K562 (cell line): ENCODE results near the gene NTM. TPM values are rescaled to one million over a fixed set of nuclear protein-coding genes. Genes with fewer than 3 reads are reported as not detected.

Source experiments
- ATAC-seq: fragments of 200-7000 bp; cut with Tn5 transposase; 3 replicates; pipeline ENCODE4 v1.9.1; 2020; ENCODE audit warnings: moderate library complexity
- BruUV-seq: library from RNA; stranded (reverse); fragments of 400-500 nt; replicated peaks from 2 replicates; lab custom pipeline; 2021; lab: Mats Ljungman, UMichigan
- CTCF ChIA-PET: fragments of 300-600 bp; formaldehyde crosslinking; extraction: SDS; loops from one replicate; lab custom pipeline; 2021; ENCODE audit warnings: low intra/inter-chr PET ratio; lab: Yijun Ruan, JAX
- POLR2A ChIA-PET: fragments of 300-600, 350-650 bp; sonication (Branson Sonifier 250); formaldehyde crosslinking; extraction: SDS; loops from one replicate; lab custom pipeline; 2021; ENCODE audit warnings: antibody characterized with exemption, inconsistent platforms; lab: Yijun Ruan, JAX
- DNase-seq, 4 experiments: peaks; one replicate each; pipeline versions ENCODE4 v3.0.0 to v3.0.0-alpha.2; 2011 to 2018; ENCODE audit warnings: low spot score in 3 of 4, mixed read lengths in 3 of 4; ENCODE audit errors: extremely low read depth in 1 of 4
- FAIRE-seq: peaks from 2 replicates; lab custom pipeline; 2011; peaks lifted over from hg19 to GRCh38; lab: Jason Lieb, UNC
- H2AFZ ChIP-seq: 2 replicates; pipeline ENCODE4 v1.6.0; 2011; ENCODE audit warnings: low read depth, low read length, control low read depth, inconsistent platforms
- H3K27ac ChIP-seq: fragments of 200-600 bp; 3 replicates; pipeline ENCODE4 v1.8.0; 2011; ENCODE audit warnings: low read depth, mild to moderate bottlenecking, control low read depth, inconsistent platforms, low read length, moderate library complexity, mixed read lengths; ENCODE audit errors: extremely low read depth
- H3K27me3 ChIP-seq, 2 experiments: fragments of 300-600 bp in 1 of 2; 2 replicates in 1 of 2; 3 replicates in 1 of 2; pipeline versions ENCODE4 v1.6.0 to v1.8.0; 2011; ENCODE audit warnings: inconsistent platforms in 2 of 2, low read length in 2 of 2, mild to moderate bottlenecking in 1 of 2, mixed read lengths in 1 of 2, moderate library complexity in 1 of 2; ENCODE audit not compliant: control insufficient read depth in 2 of 2, insufficient read depth in 2 of 2
- H3K36me3 ChIP-seq: fragments of 300-600 bp; 3 replicates; pipeline ENCODE4 v1.8.0; 2011; ENCODE audit warnings: mild to moderate bottlenecking, low read length, inconsistent platforms; ENCODE audit not compliant: control insufficient read depth, insufficient read depth
- H3K4me1 ChIP-seq, 2 experiments: fragments of 200-600 bp in 1 of 2; replicated peaks in 1 of 2; 2 replicates in 1 of 2; 3 replicates in 1 of 2; pipeline versions ENCODE4 v1.5.1 to v1.8.0; 2011; ENCODE audit warnings: inconsistent platforms in 2 of 2, low read length in 2 of 2, mild to moderate bottlenecking in 1 of 2, mixed read lengths in 1 of 2, moderate library complexity in 1 of 2; ENCODE audit not compliant: control insufficient read depth in 2 of 2, insufficient read depth in 2 of 2
- H3K4me2 ChIP-seq: 2 replicates; pipeline ENCODE4 v1.6.1; 2011; ENCODE audit warnings: low read length, control low read depth, inconsistent platforms, mixed read lengths; ENCODE audit not compliant: insufficient read depth
- H3K4me3 ChIP-seq: fragments of 200-600 bp; sonication (generic), shearing (Covaris generic); 2 replicates; pipeline ENCODE4 v1.5.1; 2016; ENCODE audit warnings: control low read depth, inconsistent platforms
- H3K79me2 ChIP-seq: fragments of 200-600 bp; 3 replicates; pipeline ENCODE4 v1.8.0; 2011; ENCODE audit warnings: low read length, inconsistent platforms; ENCODE audit not compliant: control insufficient read depth, insufficient read depth
- H3K9ac ChIP-seq, 2 experiments: 2 replicates each; pipeline versions ENCODE4 v1.6.0 to v1.6.1; 2011; ENCODE audit warnings: low read depth in 2 of 2, low read length in 2 of 2, control low read depth in 1 of 2, inconsistent platforms in 1 of 2, mild to moderate bottlenecking in 1 of 2, mixed read lengths in 1 of 2; ENCODE audit not compliant: insufficient read depth in 1 of 2
- H3K9me1 ChIP-seq: one replicate; pipeline ENCODE4 v1.6.0; 2011; ENCODE audit warnings: inconsistent platforms, mild to moderate bottlenecking, low read length, moderate library complexity; ENCODE audit not compliant: control insufficient read depth, insufficient read depth
- H3K9me3 ChIP-seq: replicated peaks from 2 replicates; pipeline ENCODE4 v1.5.1; 2011; ENCODE audit warnings: low read depth, low read length, inconsistent platforms; ENCODE audit not compliant: control insufficient read depth, insufficient read depth
- H4K20me1 ChIP-seq: replicated peaks from 2 replicates; pipeline ENCODE4 v1.6.1; 2011; ENCODE audit warnings: low read length, inconsistent platforms, mixed read lengths; ENCODE audit not compliant: control insufficient read depth, insufficient read depth
- BRF2 ChIP-seq: IDR thresholded peaks from 3 replicates; pipeline ENCODE4 v1.6.1; 2011; ENCODE audit warnings: borderline replicate concordance, mild to moderate bottlenecking; ENCODE audit not compliant: insufficient read length, insufficient read depth
- CBX3 ChIP-seq, 2 experiments: IDR thresholded peaks; 1 replicate in 1 of 2; 2 replicates in 1 of 2; pipeline ENCODE4 v1.6.1; 2012; ENCODE audit warnings: inconsistent platforms in 2 of 2, low read length in 2 of 2, borderline replicate concordance in 1 of 2, control low read depth in 1 of 2
- CEBPB ChIP-seq: fragments of 450-650 bp; IDR thresholded peaks from 2 replicates; pipeline ENCODE4 v1.6.1; 2016; ENCODE audit warnings: missing genetic modification characterization, missing compliant biosample characterization
- CHD1 ChIP-seq: fragments of 200-600 bp; sonication (generic); IDR thresholded peaks from one replicate; pipeline ENCODE4 v1.6.1; 2012; ENCODE audit warnings: mild to moderate bottlenecking, moderate library complexity, low read length, inconsistent platforms
- ERF ChIP-seq: fragments of 450-650 bp; formaldehyde crosslinking; IDR thresholded peaks from 2 replicates; pipeline ENCODE4 v1.4.0; 2020; ENCODE audit warnings: mild to moderate bottlenecking, mixed read lengths
- FOXJ2 ChIP-seq: fragments of 200-800 bp; sonication (Bioruptor generic); IDR thresholded peaks from 2 replicates; pipeline ENCODE4 v1.6.1; 2016; ENCODE audit warnings: missing genetic modification characterization, missing compliant biosample characterization
- HNRNPLL ChIP-seq: fragments of 200-400 bp; formaldehyde crosslinking; IDR thresholded peaks from 2 replicates; pipeline ENCODE4 v1.6.1; 2017; ENCODE audit warnings: low read length, low read depth, mild to moderate bottlenecking; ENCODE audit not compliant: poor library complexity, severe bottlenecking
- NRF1 ChIP-seq, 2 experiments: fragments of 450-650 bp; IDR thresholded peaks in 1 of 2; conservative IDR thresholded peaks in 1 of 2; 2 replicates each; pipeline ENCODE4 v1.6.1; 2014; ENCODE audit warnings: mild to moderate bottlenecking in 2 of 2
- PCBP2 ChIP-seq: fragments of 200-400 bp; formaldehyde crosslinking; IDR thresholded peaks from 2 replicates; pipeline ENCODE4 v1.6.1; 2018; ENCODE audit warnings: low read length, low read depth, mild to moderate bottlenecking, moderate library complexity; ENCODE audit not compliant: poor library complexity, severe bottlenecking
- ZNF239 ChIP-seq: fragments of 250-450 bp; sonication (Bioruptor Pico); IDR thresholded peaks from 2 replicates; pipeline ENCODE4 v1.4.0; 2020; ENCODE audit warnings: mild to moderate bottlenecking
- ZNF280A ChIP-seq: fragments of 450-650 bp; IDR thresholded peaks from 2 replicates; pipeline ENCODE4 v1.6.1; 2018; ENCODE audit warnings: mild to moderate bottlenecking, low read depth; ENCODE audit not compliant: partially characterized antibody
- ZNF324 ChIP-seq: fragments of 250-450 bp; sonication (Bioruptor Pico); IDR thresholded peaks from 2 replicates; pipeline ENCODE4 v1.4.0; 2020; ENCODE audit warnings: mild to moderate bottlenecking
- ZNF347 ChIP-seq: fragments of 450-650 bp; formaldehyde crosslinking; IDR thresholded peaks from 2 replicates; pipeline ENCODE4 v1.4.0; 2020; ENCODE audit warnings: low read depth, mild to moderate bottlenecking, moderate library complexity
- ZNF561 ChIP-seq: fragments of 450-650 bp; formaldehyde crosslinking; conservative IDR thresholded peaks from 2 replicates; pipeline ENCODE4 v1.4.0; 2020; ENCODE audit warnings: mild to moderate bottlenecking, moderate library complexity
- WGBS: fragments of 100-300 bp; shearing (Covaris generic); methylation state at CpG from one replicate; pipeline ENCODE4 v1.1.6; 2016; ENCODE audit warnings: low coverage, mixed read lengths; ENCODE audit not compliant: insufficient coverage; ENCODE audit errors: missing lambda C conversion rate; 5-methylcytosine and 5-hydroxymethylcytosine counted together
- in situ Hi-C: fragments of 300-500 bp; cut with MboI; formaldehyde crosslinking; loops from 4 replicates; pipeline ENCODE4 v1.15.0; 2018; ENCODE audit warnings: inconsistent platforms, mixed read lengths
- intact Hi-C: fragments of 100-400 bp; cut with micrococcal nuclease; formaldehyde crosslinking; loops from 2 replicates; pipeline ENCODE4 v1.14.2; 2022
- polyA plus RNA-seq, 8 experiments: library from polyadenylated mRNA; depleted of rRNA in 4 of 8; stranded (reverse) in 5 of 8; unstranded in 3 of 8; fragments of >200 nt; fragmentation: Nextera tagmentation in 2 of 8; fragmentation: Illumina TruSeq in 1 of 8; extraction: Ambion mirVana in 2 of 8; extraction: Trizol in 1 of 8; gene quantifications; 2 replicates each; pipeline versions ENCODE4 v1.2.1 to v1.2.3, GENCODE V29; 2011 to 2014; ENCODE audit warnings: inconsistent platforms in 1 of 8, missing spikeins in 1 of 8
- total RNA-seq, 7 experiments: library from RNA; depleted of rRNA in 6 of 7; stranded (reverse); fragments of >200 nt in 6 of 7; fragmentation: Illumina TruSeq in 2 of 7; extraction: Trizol in 2 of 7; gene quantifications; 2 replicates each; pipeline versions ENCODE4 v1.2.1 to v1.2.3, GENCODE V29; 2011 to 2021; ENCODE audit warnings: low replicate concordance in 1 of 7
- TF ChIP-seq, protein P1 (sequence below): sonication (generic); formaldehyde crosslinking; IDR thresholded peaks from 2 replicates; pipeline ENCODE4 v1.8.1; 2022; ENCODE audit warnings: missing genetic modification reagents

NTM gene
- total and polyA plus RNA-seq, 9 of the 15 experiments (the other 6 are each of a cell fraction or from before 2014, with no cell fraction given): not detected

DNA sequence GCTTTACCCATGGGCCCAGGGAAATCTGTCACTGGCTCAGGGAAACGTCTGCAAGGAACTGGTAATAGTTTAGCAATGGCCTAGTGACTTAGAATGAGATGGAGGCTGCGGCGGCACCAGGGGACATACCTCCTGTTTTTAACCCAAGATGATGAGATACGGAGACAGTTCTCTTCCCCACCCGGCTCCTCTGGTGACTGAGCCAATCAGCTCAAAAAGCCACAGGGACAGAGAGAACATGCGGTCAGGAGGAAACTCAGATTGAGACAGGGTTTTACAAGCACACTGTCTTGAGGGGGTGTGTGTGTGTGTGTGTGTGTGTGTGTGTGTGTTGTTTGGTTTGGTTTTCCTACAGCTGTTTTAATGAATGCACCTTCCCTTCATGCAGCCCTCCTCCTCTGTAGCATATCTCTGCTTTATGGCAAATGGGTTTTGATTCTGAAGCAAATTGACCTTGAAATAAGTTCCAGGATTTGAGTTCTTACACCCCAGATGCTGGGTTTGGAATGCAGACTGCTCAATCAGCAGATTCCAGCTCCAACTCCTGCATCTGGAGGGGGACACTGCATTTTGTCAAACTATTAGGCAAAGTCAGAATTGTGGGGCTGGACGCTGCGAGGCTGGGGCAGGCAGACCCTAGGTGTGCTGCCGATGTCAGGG, 246.2 kb downstream of the NTM start:
- DNase-seq: no peak
- TF ChIP-seq ZNF561 (CRISPR knock-in tag) (no peak), ZNF280A (no peak), ZNF324 (CRISPR knock-in tag) (no peak), HNRNPLL (no peak), CHD1 (no peak), NRF1 (conservative IDR thresholded peaks at IDR 0.05 in 1 of 2, IDR thresholded peaks at IDR 0.05 in 1 of 2) (no peak), ERF (CRISPR knock-in tag) (no peak), ZNF239 (no peak), PCBP2 (no peak), BRF2 (no peak), FOXJ2 (no peak), CBX3 (IDR thresholded peaks at IDR 0.05; ENCODE audit: borderline replicate concordance in 1 of 2, low read length in 2 of 2) (no peak), CEBPB (tag) (no peak), ZNF347 (CRISPR knock-in tag) (no peak)
- TF ChIP-seq, protein P1, sequence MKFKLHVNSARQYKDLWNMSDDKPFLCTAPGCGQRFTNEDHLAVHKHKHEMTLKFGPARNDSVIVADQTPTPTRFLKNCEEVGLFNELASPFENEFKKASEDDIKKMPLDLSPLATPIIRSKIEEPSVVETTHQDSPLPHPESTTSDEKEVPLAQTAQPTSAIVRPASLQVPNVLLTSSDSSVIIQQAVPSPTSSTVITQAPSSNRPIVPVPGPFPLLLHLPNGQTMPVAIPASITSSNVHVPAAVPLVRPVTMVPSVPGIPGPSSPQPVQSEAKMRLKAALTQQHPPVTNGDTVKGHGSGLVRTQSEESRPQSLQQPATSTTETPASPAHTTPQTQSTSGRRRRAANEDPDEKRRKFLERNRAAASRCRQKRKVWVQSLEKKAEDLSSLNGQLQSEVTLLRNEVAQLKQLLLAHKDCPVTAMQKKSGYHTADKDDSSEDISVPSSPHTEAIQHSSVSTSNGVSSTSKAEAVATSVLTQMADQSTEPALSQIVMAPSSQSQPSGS (CRISPR knock-in tag): no peak
- TF ChIP-seq, all 486 proteins: peak for 0
- CTCF ChIA-PET: no interaction called here
- Histone ChIP-seq H3K4me3 (no peak overlapping the region), H3K27me3 (peaks cover 3 to 15% of the 10 kb centered on the region in 2 experiments; a peak in 3 of 5 replicates), H3K4me1 (no peaks in the 10 kb centered on the region), H3K4me2 (no peak overlapping the region), H3K9ac (no peak overlapping the region), H3K79me2 (no peaks in the 10 kb centered on the region), H3K36me3 (no peaks in the 10 kb centered on the region), H2AFZ (no peak overlapping the region), H3K9me3 (no peaks in the 10 kb centered on the region), H4K20me1 (no peaks in the 10 kb centered on the region), H3K9me1 (no peaks in the 10 kb centered on the region), H3K27ac (no peak overlapping the region)
- FAIRE-seq (no peak), ATAC-seq (no peak)
- 3% methylated on average over 9 of the region's 9 CpGs for WGBS
- intact Hi-C loops (no loop called here), in situ Hi-C loops (no loop called here)
- no TSS peak for BruUV-seq
- POLR2A ChIA-PET: no interaction called here
